GM23338 (cell line): ENCODE results near the gene ANTXR1. TPM values are rescaled to one million over a fixed set of nuclear protein-coding genes. Genes with fewer than 3 reads are reported as not detected.

Source experiments
- ATAC-seq: fragments of 200-7000 bp; cut with Tn5 transposase; 3 replicates; pipeline ENCODE4 v1.9.1; 2020
- DNase-seq: peaks from one replicate; pipeline ENCODE4 v3.0.0-alpha.2; 2015; ENCODE audit warnings: low spot score
- H2AFZ ChIP-seq: fragments of 200-600 bp; sonication (generic); 2 replicates; pipeline ENCODE4 v1.8.0; 2016; ENCODE audit warnings: antibody characterized with exemption, mild to moderate bottlenecking, moderate library complexity
- H3F3A ChIP-seq: fragments of 200-600 bp; sonication (generic); replicated peaks from 2 replicates; pipeline ENCODE4 v1.8.0; 2017; ENCODE audit warnings: antibody characterized with exemption, mixed run types, low read depth
- H3K27ac ChIP-seq: fragments of 200-600 bp; sonication (generic); 2 replicates; pipeline ENCODE4 v1.6.1; 2016; ENCODE audit warnings: low read depth
- H3K27me3 ChIP-seq: fragments of 200-600 bp; sonication (generic); 2 replicates; pipeline ENCODE4 v1.8.0; 2016; ENCODE audit warnings: mild to moderate bottlenecking, mixed run types, moderate library complexity; ENCODE audit not compliant: insufficient read depth
- H3K36me3 ChIP-seq: fragments of 200-600 bp; sonication (generic); 2 replicates; pipeline ENCODE4 v1.8.0; 2016; ENCODE audit warnings: mild to moderate bottlenecking; ENCODE audit not compliant: insufficient read depth
- H3K4me1 ChIP-seq: fragments of 200-600 bp; sonication (generic); 2 replicates; pipeline ENCODE4 v1.8.0; 2016; ENCODE audit warnings: mild to moderate bottlenecking, moderate library complexity; ENCODE audit not compliant: insufficient read depth
- H3K4me2 ChIP-seq: fragments of 200-600 bp; sonication (generic); 2 replicates; pipeline ENCODE4 v1.7.1; 2017; ENCODE audit warnings: mixed run types
- H3K4me3 ChIP-seq: fragments of 200-600 bp; sonication (generic); 2 replicates; pipeline ENCODE4 v1.6.1; 2016; ENCODE audit warnings: mixed run types
- H3K79me2 ChIP-seq: fragments of 200-600 bp; sonication (generic); replicated peaks from 2 replicates; pipeline ENCODE4 v1.8.0; 2017; ENCODE audit warnings: mild to moderate bottlenecking; ENCODE audit not compliant: insufficient read depth
- H3K9me2 ChIP-seq: fragments of 200-600 bp; sonication (generic); 2 replicates; pipeline ENCODE4 v1.8.0; 2017; ENCODE audit not compliant: insufficient read depth
- H4K20me1 ChIP-seq: fragments of 200-600 bp; sonication (generic); replicated peaks from 2 replicates; pipeline ENCODE4 v1.8.0; 2017; ENCODE audit warnings: mild to moderate bottlenecking; ENCODE audit not compliant: insufficient read depth
- H3K27ac Mint-ChIP-seq: 2 replicates; pipeline ENCODE4 v1.8.0; 2020; ENCODE audit warnings: inconsistent platforms, mild to moderate bottlenecking, moderate library complexity, mixed read lengths
- H3K27me3 Mint-ChIP-seq: 3 replicates; pipeline ENCODE4 v1.8.0; 2022; ENCODE audit warnings: low read depth, mild to moderate bottlenecking, moderate library complexity, mixed read lengths, inconsistent platforms; ENCODE audit not compliant: insufficient read depth, poor library complexity
- H3K36me3 Mint-ChIP-seq: 3 replicates; pipeline ENCODE4 v1.8.0; 2021; ENCODE audit warnings: low read depth, mild to moderate bottlenecking, inconsistent platforms, moderate library complexity, mixed read lengths
- H3K4me1 Mint-ChIP-seq: 3 replicates; pipeline ENCODE4 v1.8.0; 2020; ENCODE audit warnings: mild to moderate bottlenecking, inconsistent platforms, mixed read lengths
- H3K4me3 Mint-ChIP-seq: 3 replicates; pipeline ENCODE4 v1.8.0; 2021; ENCODE audit warnings: moderate library complexity, mild to moderate bottlenecking, inconsistent platforms, mixed read lengths
- H3K9me3 Mint-ChIP-seq: 3 replicates; pipeline ENCODE4 v1.8.0; 2020; ENCODE audit warnings: moderate library complexity, mild to moderate bottlenecking, inconsistent platforms, mixed read lengths
- CREB1 ChIP-seq: fragments of 250-450 bp; sonication (Bioruptor Pico); IDR thresholded peaks from 2 replicates; pipeline ENCODE4 v1.5.0; 2020; ENCODE audit warnings: low read depth, mild to moderate bottlenecking, moderate library complexity
- EZH2 ChIP-seq: fragments of 200-600 bp; sonication (generic); IDR thresholded peaks from one replicate; pipeline ENCODE4 v1.8.0; 2017; ENCODE audit warnings: antibody characterized with exemption, mild to moderate bottlenecking, low read depth; ENCODE audit not compliant: unreplicated experiment
- JUNB ChIP-seq: IDR thresholded peaks from one replicate; pipeline ENCODE4 v1.6.1; 2016; ENCODE audit warnings: antibody characterized with exemption; ENCODE audit not compliant: unreplicated experiment
- POLR2AphosphoS5 ChIP-seq: IDR thresholded peaks from 2 replicates; pipeline ENCODE4 v1.6.1; 2016; ENCODE audit warnings: antibody characterized with exemption, low read depth
- STAT1 ChIP-seq: IDR thresholded peaks from one replicate; pipeline ENCODE4 v1.6.1; 2016; ENCODE audit warnings: antibody characterized with exemption; ENCODE audit not compliant: unreplicated experiment
- polyA plus RNA-seq: library from polyadenylated mRNA; unstranded; fragments of >200 nt; fragmentation: Nextera tagmentation; extraction: Ambion mirVana; gene quantifications from 2 replicates; pipeline ENCODE4 v1.2.1, GENCODE V29; 2016
- total RNA-seq: library from RNA; depleted of rRNA; stranded (reverse); fragments of >200 nt; shearing (Covaris generic); gene quantifications from 2 replicates; pipeline ENCODE4 v1.2.3, GENCODE V29; 2014
- TF ChIP-seq, protein P1 (sequence below), 2 experiments: fragments of 200-600 bp in 1 of 2; sonication (generic) in 1 of 2; conservative IDR thresholded peaks; 2 replicates each; pipeline versions ENCODE4 v1.5.1 to v1.6.1; 2016 to 2017; ENCODE audit warnings: antibody characterized with exemption in 2 of 2, low read depth in 2 of 2, mild to moderate bottlenecking in 2 of 2, moderate library complexity in 1 of 2
- TF ChIP-seq, protein P2 (sequence below): IDR thresholded peaks from 2 replicates; pipeline ENCODE4 v1.6.1; 2016; ENCODE audit warnings: antibody characterized with exemption
- TF ChIP-seq, protein P3 (sequence below): IDR thresholded peaks from one replicate; pipeline ENCODE4 v1.6.1; 2018; ENCODE audit warnings: antibody characterized with exemption; ENCODE audit not compliant: unreplicated experiment
- TF ChIP-seq, protein P4 (sequence below): fragments of 250-450 bp; sonication (Bioruptor Pico); IDR thresholded peaks from 2 replicates; pipeline ENCODE4 v1.5.0; 2020; ENCODE audit warnings: mild to moderate bottlenecking, moderate library complexity

Gene ANTXR1
- total and polyA plus RNA-seq, 2 experiments from 2014 or later = 16.1 to 23.1 TPM

DNA sequence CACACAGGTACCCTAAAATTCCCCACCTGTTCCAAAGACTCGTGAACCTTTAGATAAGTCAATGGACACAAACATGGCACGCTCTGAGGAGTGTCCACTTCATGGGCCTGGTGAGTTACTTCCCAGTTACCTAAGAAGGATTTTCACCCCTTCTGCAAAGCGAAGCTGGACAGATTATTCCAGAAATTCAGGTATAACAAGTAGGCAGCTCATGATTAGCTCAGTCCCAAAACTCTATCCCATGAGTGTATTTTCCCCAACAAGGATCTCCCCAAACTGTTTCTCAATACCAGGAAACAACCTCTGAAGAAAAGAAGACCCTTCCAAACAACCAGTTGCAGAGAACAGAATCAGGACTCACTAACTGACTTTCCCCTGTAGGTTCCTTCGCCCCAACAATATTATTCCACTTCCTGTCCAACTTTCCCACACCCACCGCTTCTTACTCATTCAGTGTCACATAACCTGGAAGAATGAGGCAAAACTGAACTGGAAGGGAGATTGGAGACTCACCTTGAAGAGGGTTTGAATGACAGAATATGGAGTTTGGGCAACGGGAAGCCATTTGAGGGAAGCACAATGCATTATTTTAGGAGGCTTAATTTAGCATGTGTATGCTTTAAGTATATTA lies 120.1 kb downstream of the ANTXR1 start (continued):
- TF ChIP-seq, protein P1, sequence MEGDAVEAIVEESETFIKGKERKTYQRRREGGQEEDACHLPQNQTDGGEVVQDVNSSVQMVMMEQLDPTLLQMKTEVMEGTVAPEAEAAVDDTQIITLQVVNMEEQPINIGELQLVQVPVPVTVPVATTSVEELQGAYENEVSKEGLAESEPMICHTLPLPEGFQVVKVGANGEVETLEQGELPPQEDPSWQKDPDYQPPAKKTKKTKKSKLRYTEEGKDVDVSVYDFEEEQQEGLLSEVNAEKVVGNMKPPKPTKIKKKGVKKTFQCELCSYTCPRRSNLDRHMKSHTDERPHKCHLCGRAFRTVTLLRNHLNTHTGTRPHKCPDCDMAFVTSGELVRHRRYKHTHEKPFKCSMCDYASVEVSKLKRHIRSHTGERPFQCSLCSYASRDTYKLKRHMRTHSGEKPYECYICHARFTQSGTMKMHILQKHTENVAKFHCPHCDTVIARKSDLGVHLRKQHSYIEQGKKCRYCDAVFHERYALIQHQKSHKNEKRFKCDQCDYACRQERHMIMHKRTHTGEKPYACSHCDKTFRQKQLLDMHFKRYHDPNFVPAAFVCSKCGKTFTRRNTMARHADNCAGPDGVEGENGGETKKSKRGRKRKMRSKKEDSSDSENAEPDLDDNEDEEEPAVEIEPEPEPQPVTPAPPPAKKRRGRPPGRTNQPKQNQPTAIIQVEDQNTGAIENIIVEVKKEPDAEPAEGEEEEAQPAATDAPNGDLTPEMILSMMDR (conservative IDR thresholded peaks at IDR 0.05; ENCODE audit: low read depth in 2 of 2) = no peak
- no peak for TF ChIP-seq EZH2
- TF ChIP-seq, protein P2, sequence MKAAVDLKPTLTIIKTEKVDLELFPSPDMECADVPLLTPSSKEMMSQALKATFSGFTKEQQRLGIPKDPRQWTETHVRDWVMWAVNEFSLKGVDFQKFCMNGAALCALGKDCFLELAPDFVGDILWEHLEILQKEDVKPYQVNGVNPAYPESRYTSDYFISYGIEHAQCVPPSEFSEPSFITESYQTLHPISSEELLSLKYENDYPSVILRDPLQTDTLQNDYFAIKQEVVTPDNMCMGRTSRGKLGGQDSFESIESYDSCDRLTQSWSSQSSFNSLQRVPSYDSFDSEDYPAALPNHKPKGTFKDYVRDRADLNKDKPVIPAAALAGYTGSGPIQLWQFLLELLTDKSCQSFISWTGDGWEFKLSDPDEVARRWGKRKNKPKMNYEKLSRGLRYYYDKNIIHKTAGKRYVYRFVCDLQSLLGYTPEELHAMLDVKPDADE = no peak

DNA sequence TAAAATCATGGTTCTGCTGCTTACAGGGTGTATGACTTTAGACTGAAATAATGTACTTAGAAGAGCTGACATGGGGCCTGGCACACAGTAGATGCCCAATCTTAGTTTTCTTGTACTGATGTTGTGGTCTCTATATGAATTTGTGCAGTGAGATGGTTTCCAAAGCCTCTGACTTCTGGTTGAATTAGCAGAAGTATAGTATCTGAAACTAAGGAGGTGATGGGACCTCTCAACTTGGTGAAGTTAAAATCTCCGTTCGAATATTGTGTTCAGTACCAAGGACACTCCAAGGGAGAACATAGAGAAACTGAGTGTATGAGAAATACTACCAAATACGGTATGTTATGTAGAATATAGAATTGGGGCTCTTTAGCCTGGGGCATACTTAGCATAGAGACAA lies 120.9 kb downstream of the ANTXR1 start:
- H3K4me1 ChIP-seq = no peaks in the 10 kb centered on the region
- no peaks in the 10 kb centered on the region for H3F3A ChIP-seq
- no peak overlapping the region for H3K4me3 Mint-ChIP-seq
- H3K4me1 Mint-ChIP-seq = peaks cover 3% of the 10 kb centered on the region; the same call in 2 of the 3 replicates
- no peaks in the 10 kb centered on the region for H3K79me2 ChIP-seq
- no peaks in the 10 kb centered on the region for H3K27me3 Mint-ChIP-seq
- H3K36me3 Mint-ChIP-seq = no peaks in the 10 kb centered on the region; the same call in 2 of the 3 replicates
- DNase-seq (no peak), ATAC-seq (no peak)
- no peak for TF ChIP-seq CREB1 (CRISPR knock-in tag)
- TF ChIP-seq, protein P3, sequence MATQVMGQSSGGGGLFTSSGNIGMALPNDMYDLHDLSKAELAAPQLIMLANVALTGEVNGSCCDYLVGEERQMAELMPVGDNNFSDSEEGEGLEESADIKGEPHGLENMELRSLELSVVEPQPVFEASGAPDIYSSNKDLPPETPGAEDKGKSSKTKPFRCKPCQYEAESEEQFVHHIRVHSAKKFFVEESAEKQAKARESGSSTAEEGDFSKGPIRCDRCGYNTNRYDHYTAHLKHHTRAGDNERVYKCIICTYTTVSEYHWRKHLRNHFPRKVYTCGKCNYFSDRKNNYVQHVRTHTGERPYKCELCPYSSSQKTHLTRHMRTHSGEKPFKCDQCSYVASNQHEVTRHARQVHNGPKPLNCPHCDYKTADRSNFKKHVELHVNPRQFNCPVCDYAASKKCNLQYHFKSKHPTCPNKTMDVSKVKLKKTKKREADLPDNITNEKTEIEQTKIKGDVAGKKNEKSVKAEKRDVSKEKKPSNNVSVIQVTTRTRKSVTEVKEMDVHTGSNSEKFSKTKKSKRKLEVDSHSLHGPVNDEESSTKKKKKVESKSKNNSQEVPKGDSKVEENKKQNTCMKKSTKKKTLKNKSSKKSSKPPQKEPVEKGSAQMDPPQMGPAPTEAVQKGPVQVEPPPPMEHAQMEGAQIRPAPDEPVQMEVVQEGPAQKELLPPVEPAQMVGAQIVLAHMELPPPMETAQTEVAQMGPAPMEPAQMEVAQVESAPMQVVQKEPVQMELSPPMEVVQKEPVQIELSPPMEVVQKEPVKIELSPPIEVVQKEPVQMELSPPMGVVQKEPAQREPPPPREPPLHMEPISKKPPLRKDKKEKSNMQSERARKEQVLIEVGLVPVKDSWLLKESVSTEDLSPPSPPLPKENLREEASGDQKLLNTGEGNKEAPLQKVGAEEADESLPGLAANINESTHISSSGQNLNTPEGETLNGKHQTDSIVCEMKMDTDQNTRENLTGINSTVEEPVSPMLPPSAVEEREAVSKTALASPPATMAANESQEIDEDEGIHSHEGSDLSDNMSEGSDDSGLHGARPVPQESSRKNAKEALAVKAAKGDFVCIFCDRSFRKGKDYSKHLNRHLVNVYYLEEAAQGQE = no peak
- TF ChIP-seq, protein P4, sequence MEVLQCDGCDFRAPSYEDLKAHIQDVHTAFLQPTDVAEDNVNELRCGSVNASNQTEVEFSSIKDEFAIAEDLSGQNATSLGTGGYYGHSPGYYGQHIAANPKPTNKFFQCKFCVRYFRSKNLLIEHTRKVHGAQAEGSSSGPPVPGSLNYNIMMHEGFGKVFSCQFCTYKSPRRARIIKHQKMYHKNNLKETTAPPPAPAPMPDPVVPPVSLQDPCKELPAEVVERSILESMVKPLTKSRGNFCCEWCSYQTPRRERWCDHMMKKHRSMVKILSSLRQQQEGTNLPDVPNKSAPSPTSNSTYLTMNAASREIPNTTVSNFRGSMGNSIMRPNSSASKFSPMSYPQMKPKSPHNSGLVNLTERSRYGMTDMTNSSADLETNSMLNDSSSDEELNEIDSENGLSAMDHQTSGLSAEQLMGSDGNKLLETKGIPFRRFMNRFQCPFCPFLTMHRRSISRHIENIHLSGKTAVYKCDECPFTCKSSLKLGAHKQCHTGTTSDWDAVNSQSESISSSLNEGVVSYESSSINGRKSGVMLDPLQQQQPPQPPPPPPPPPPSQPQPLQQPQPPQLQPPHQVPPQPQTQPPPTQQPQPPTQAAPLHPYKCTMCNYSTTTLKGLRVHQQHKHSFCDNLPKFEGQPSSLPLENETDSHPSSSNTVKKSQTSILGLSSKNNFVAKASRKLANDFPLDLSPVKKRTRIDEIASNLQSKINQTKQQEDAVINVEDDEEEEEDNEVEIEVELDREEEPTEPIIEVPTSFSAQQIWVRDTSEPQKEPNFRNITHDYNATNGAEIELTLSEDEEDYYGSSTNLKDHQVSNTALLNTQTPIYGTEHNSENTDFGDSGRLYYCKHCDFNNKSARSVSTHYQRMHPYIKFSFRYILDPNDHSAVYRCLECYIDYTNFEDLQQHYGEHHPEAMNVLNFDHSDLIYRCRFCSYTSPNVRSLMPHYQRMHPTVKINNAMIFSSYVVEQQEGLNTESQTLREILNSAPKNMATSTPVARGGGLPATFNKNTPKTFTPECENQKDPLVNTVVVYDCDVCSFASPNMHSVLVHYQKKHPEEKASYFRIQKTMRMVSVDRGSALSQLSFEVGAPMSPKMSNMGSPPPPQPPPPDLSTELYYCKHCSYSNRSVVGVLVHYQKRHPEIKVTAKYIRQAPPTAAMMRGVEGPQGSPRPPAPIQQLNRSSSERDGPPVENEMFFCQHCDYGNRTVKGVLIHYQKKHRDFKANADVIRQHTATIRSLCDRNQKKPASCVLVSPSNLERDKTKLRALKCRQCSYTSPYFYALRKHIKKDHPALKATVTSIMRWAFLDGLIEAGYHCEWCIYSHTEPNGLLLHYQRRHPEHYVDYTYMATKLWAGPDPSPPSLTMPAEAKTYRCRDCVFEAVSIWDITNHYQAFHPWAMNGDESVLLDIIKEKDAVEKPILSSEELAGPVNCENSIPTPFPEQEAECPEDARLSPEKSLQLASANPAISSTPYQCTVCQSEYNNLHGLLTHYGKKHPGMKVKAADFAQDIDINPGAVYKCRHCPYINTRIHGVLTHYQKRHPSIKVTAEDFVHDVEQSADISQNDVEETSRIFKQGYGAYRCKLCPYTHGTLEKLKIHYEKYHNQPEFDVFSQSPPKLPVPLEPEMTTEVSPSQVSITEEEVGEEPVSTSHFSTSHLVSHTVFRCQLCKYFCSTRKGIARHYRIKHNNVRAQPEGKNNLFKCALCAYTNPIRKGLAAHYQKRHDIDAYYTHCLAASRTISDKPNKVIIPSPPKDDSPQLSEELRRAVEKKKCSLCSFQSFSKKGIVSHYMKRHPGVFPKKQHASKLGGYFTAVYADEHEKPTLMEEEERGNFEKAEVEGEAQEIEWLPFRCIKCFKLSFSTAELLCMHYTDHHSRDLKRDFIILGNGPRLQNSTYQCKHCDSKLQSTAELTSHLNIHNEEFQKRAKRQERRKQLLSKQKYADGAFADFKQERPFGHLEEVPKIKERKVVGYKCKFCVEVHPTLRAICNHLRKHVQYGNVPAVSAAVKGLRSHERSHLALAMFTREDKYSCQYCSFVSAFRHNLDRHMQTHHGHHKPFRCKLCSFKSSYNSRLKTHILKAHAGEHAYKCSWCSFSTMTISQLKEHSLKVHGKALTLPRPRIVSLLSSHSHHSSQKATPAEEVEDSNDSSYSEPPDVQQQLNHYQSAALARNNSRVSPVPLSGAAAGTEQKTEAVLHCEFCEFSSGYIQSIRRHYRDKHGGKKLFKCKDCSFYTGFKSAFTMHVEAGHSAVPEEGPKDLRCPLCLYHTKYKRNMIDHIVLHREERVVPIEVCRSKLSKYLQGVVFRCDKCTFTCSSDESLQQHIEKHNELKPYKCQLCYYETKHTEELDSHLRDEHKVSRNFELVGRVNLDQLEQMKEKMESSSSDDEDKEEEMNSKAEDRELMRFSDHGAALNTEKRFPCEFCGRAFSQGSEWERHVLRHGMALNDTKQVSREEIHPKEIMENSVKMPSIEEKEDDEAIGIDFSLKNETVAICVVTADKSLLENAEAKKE (CRISPR knock-in tag) = no peak
- TF ChIP-seq STAT1 = no peak
- TF ChIP-seq POLR2AphosphoS5 = no peak
- TF ChIP-seq JUNB = no peak
- TF ChIP-seq, protein P2 = no peak
- TF ChIP-seq EZH2 = no peak
- H3K4me2 ChIP-seq = no peak overlapping the region
- H3K27ac Mint-ChIP-seq = no peak overlapping the region
- H3K4me3 ChIP-seq = no peak overlapping the region
- H3K36me3 ChIP-seq = no peaks in the 10 kb centered on the region; the same call in 1 of the 2 replicates
- no peak overlapping the region for H3K27ac ChIP-seq
- H3K9me3 Mint-ChIP-seq = no peaks in the 10 kb centered on the region
- no peaks in the 10 kb centered on the region for H3K27me3 ChIP-seq
- H4K20me1 ChIP-seq = no peaks in the 10 kb centered on the region
- no peaks in the 10 kb centered on the region for H3K9me2 ChIP-seq
- H2AFZ ChIP-seq = no peak overlapping the region
